ENCODE measurements around the gene SCNN1B.
"Not testable (repeated sequence)": the region's sequence is repeated elsewhere in the genome, so short reads cannot be mapped to it uniquely, and the experiment has no call there.

The SCNN1B gene

GRCh38 chr16:23381702-23382101, 79.6 kb downstream of the SCNN1B start:
- not testable (repeated sequence) for H3K27ac ChIP-seq (ENCODE audit: low read length); H3K36me3 ChIP-seq (ENCODE audit: control insufficient read depth, insufficient read depth, low read length); DNase-seq (ENCODE audit: low read depth, low spot score); H3K27me3 ChIP-seq (ENCODE audit: control insufficient read depth, insufficient read depth, low read length); H3K9me3 ChIP-seq (ENCODE audit: control insufficient read depth, insufficient read depth, low read length); H3K4me1 ChIP-seq (ENCODE audit: control insufficient read depth, insufficient read depth, low read length); H3K4me3 ChIP-seq (ENCODE audit: low read length)
- no CpG with 5 or more reads among the region's 9 CpGs for WGBS (ENCODE audit: insufficient coverage, insufficient read length)

- WGBS (ENCODE audit: insufficient coverage, insufficient read length), result no CpG with 5 or more reads among the region's 6 CpGs
- Histone ChIP-seq H3K36me3 (ENCODE audit: control insufficient read depth, insufficient read depth, low read length) (no peaks in the 10 kb centered on the region), H3K4me3 (ENCODE audit: low read length) (no peak overlapping the region), H3K9me3 (ENCODE audit: control insufficient read depth, insufficient read depth, low read length) (no peaks in the 10 kb centered on the region), H3K4me1 (ENCODE audit: control insufficient read depth, insufficient read depth, low read length) (no peaks in the 10 kb centered on the region), H3K27me3 (ENCODE audit: control insufficient read depth, insufficient read depth, low read length) (no peaks in the 10 kb centered on the region), H3K27ac (ENCODE audit: low read length) (no peak overlapping the region)
- DNase-seq (ENCODE audit: low read depth, low spot score), result no peak
These were observed 80.2 kb downstream of the SCNN1B start for GRCh38 chr16:23382279-23382678.

- no peak overlapping the region for H3K4me3 ChIP-seq (ENCODE audit: low read length)
- no peaks in the 10 kb centered on the region for H3K9me3 ChIP-seq (ENCODE audit: control insufficient read depth, insufficient read depth, low read length)
- H3K27me3 ChIP-seq (ENCODE audit: control insufficient read depth, insufficient read depth, low read length), result no peaks in the 10 kb centered on the region
- no peak for DNase-seq (ENCODE audit: low read depth, low spot score)
- WGBS (ENCODE audit: insufficient coverage, insufficient read length), result no CpG with 5 or more reads among the region's 3 CpGs
- H3K27ac ChIP-seq (ENCODE audit: low read length), result no peak overlapping the region
- 0 out of 2 replicates have a peak, but pooled peaks cover 2% of the 10 kb centered on the region for H3K36me3 ChIP-seq (ENCODE audit: control insufficient read depth, insufficient read depth, low read length)
- H3K4me1 ChIP-seq (ENCODE audit: control insufficient read depth, insufficient read depth, low read length), result no peaks in the 10 kb centered on the region
These were observed 81.8 kb downstream of the SCNN1B start for GRCh38 chr16:23383881-23384280.

GRCh38 chr16:23384878-23385277, 82.8 kb downstream of the SCNN1B start:
- H3K4me1 ChIP-seq (ENCODE audit: control insufficient read depth, insufficient read depth, low read length), result no peaks in the 10 kb centered on the region
- WGBS (ENCODE audit: insufficient coverage, insufficient read length), result no CpG with 5 or more reads among the region's 10 CpGs
- H3K27ac ChIP-seq (ENCODE audit: low read length), result no peak overlapping the region
- no peaks in the 10 kb centered on the region for H3K27me3 ChIP-seq (ENCODE audit: control insufficient read depth, insufficient read depth, low read length)
- no peaks in the 10 kb centered on the region for H3K9me3 ChIP-seq (ENCODE audit: control insufficient read depth, insufficient read depth, low read length)
- no peak for DNase-seq (ENCODE audit: low read depth, low spot score)
- no peak overlapping the region for H3K4me3 ChIP-seq (ENCODE audit: low read length)
- 0 out of 2 replicates have a peak, but pooled peaks cover 2% of the 10 kb centered on the region for H3K36me3 ChIP-seq (ENCODE audit: control insufficient read depth, insufficient read depth, low read length)

GRCh38 chr16:23385441-23385840, 83.3 kb downstream of the SCNN1B start:
- no peak overlapping the region for H3K4me3 ChIP-seq (ENCODE audit: low read length)
- no CpG with 5 or more reads among the region's 15 CpGs for WGBS (ENCODE audit: insufficient coverage, insufficient read length)

GRCh38 chr16:23387666-23388065, 85.6 kb downstream of the SCNN1B start:
- Histone ChIP-seq H3K9me3 (ENCODE audit: control insufficient read depth, insufficient read depth, low read length) (no peaks in the 10 kb centered on the region), H3K4me3 (ENCODE audit: low read length) (no peak overlapping the region), H3K27me3 (ENCODE audit: control insufficient read depth, insufficient read depth, low read length) (no peaks in the 10 kb centered on the region), H3K27ac (ENCODE audit: low read length) (no peak overlapping the region), H3K36me3 (ENCODE audit: control insufficient read depth, insufficient read depth, low read length) (peaks cover 10% of the 10 kb centered on the region; the same call in 1 of the 2 replicates), H3K4me1 (ENCODE audit: control insufficient read depth, insufficient read depth, low read length) (no peaks in the 10 kb centered on the region)
- DNase-seq (ENCODE audit: low read depth, low spot score), result no peak
- WGBS (ENCODE audit: insufficient coverage, insufficient read length), result no CpG with 5 or more reads among the region's 8 CpGs

More at GRCh38 chr16:23385441-23385840, 83.3 kb downstream of the SCNN1B start:
- H3K4me1 ChIP-seq (ENCODE audit: control insufficient read depth, insufficient read depth, low read length), result no peaks in the 10 kb centered on the region
- no peaks in the 10 kb centered on the region for H3K27me3 ChIP-seq (ENCODE audit: control insufficient read depth, insufficient read depth, low read length)
- H3K9me3 ChIP-seq (ENCODE audit: control insufficient read depth, insufficient read depth, low read length), result no peaks in the 10 kb centered on the region
- H3K27ac ChIP-seq (ENCODE audit: low read length), result no peak overlapping the region
- DNase-seq (ENCODE audit: low read depth, low spot score), result no peak
- 0 out of 2 replicates have a peak, but pooled peaks cover 2% of the 10 kb centered on the region for H3K36me3 ChIP-seq (ENCODE audit: control insufficient read depth, insufficient read depth, low read length)

- Histone ChIP-seq H3K36me3 (ENCODE audit: control insufficient read depth, insufficient read depth, low read length) (peaks cover 10% of the 10 kb centered on the region; the same call in 1 of the 2 replicates), H3K27me3 (ENCODE audit: control insufficient read depth, insufficient read depth, low read length) (no peaks in the 10 kb centered on the region), H3K4me1 (ENCODE audit: control insufficient read depth, insufficient read depth, low read length) (no peaks in the 10 kb centered on the region), H3K4me3 (ENCODE audit: low read length) (no peak overlapping the region), H3K9me3 (ENCODE audit: control insufficient read depth, insufficient read depth, low read length) (no peaks in the 10 kb centered on the region), H3K27ac (ENCODE audit: low read length) (no peak overlapping the region)
- DNase-seq (ENCODE audit: low read depth, low spot score), result no peak
- no CpG with 5 or more reads among the region's 15 CpGs for WGBS (ENCODE audit: insufficient coverage, insufficient read length)
These were observed 86.7 kb downstream of the SCNN1B start for GRCh38 chr16:23388786-23389185.

GRCh38 chr16:23389201-23389600, 87.1 kb downstream of the SCNN1B start:
- H3K27me3 ChIP-seq (ENCODE audit: control insufficient read depth, insufficient read depth, low read length), result no peaks in the 10 kb centered on the region
- 100% methylated on average over 3 of the region's 5 CpGs for WGBS (ENCODE audit: insufficient coverage, insufficient read length)
- no peak overlapping the region for H3K4me3 ChIP-seq (ENCODE audit: low read length)
- no peaks in the 10 kb centered on the region for H3K4me1 ChIP-seq (ENCODE audit: control insufficient read depth, insufficient read depth, low read length)
- DNase-seq (ENCODE audit: low read depth, low spot score), result no peak
- H3K36me3 ChIP-seq (ENCODE audit: control insufficient read depth, insufficient read depth, low read length), result peaks cover 10% of the 10 kb centered on the region; the same call in 1 of the 2 replicates
- H3K9me3 ChIP-seq (ENCODE audit: control insufficient read depth, insufficient read depth, low read length), result no peaks in the 10 kb centered on the region
- no peak overlapping the region for H3K27ac ChIP-seq (ENCODE audit: low read length)

- not testable (repeated sequence) for H3K27ac ChIP-seq (ENCODE audit: low read length); DNase-seq (ENCODE audit: low read depth, low spot score); H3K27me3 ChIP-seq (ENCODE audit: control insufficient read depth, insufficient read depth, low read length); H3K36me3 ChIP-seq (ENCODE audit: control insufficient read depth, insufficient read depth, low read length); H3K4me3 ChIP-seq (ENCODE audit: low read length); H3K4me1 ChIP-seq (ENCODE audit: control insufficient read depth, insufficient read depth, low read length); H3K9me3 ChIP-seq (ENCODE audit: control insufficient read depth, insufficient read depth, low read length)
- no CpG with 5 or more reads among the region's 8 CpGs for WGBS (ENCODE audit: insufficient coverage, insufficient read length)
These were observed 87.8 kb downstream of the SCNN1B start for GRCh38 chr16:23389936-23390335.

- no peaks in the 10 kb centered on the region for H3K27me3 ChIP-seq (ENCODE audit: control insufficient read depth, insufficient read depth, low read length)
- WGBS (ENCODE audit: insufficient coverage, insufficient read length), result no CpG with 5 or more reads among the region's 17 CpGs
- H3K4me1 ChIP-seq (ENCODE audit: control insufficient read depth, insufficient read depth, low read length), result no peaks in the 10 kb centered on the region
- H3K4me3 ChIP-seq (ENCODE audit: low read length), result no peak overlapping the region
- peaks cover 10% of the 10 kb centered on the region; the same call in 1 of the 2 replicates for H3K36me3 ChIP-seq (ENCODE audit: control insufficient read depth, insufficient read depth, low read length)
- H3K9me3 ChIP-seq (ENCODE audit: control insufficient read depth, insufficient read depth, low read length), result no peaks in the 10 kb centered on the region
- no peak for DNase-seq (ENCODE audit: low read depth, low spot score)
- no peak overlapping the region for H3K27ac ChIP-seq (ENCODE audit: low read length)
These were observed 89.5 kb downstream of the SCNN1B start for GRCh38 chr16:23391381-23392222.

- H3K4me1 ChIP-seq (ENCODE audit: control insufficient read depth, insufficient read depth, low read length), result no peaks in the 10 kb centered on the region
- no peak overlapping the region for H3K27ac ChIP-seq (ENCODE audit: low read length)
- peaks cover 10% of the 10 kb centered on the region; the same call in 1 of the 2 replicates for H3K36me3 ChIP-seq (ENCODE audit: control insufficient read depth, insufficient read depth, low read length)
- H3K9me3 ChIP-seq (ENCODE audit: control insufficient read depth, insufficient read depth, low read length), result no peaks in the 10 kb centered on the region
- no peak overlapping the region for H3K4me3 ChIP-seq (ENCODE audit: low read length)
- no peaks in the 10 kb centered on the region for H3K27me3 ChIP-seq (ENCODE audit: control insufficient read depth, insufficient read depth, low read length)
- no peak for DNase-seq (ENCODE audit: low read depth, low spot score)
- WGBS (ENCODE audit: insufficient coverage, insufficient read length), result no CpG with 5 or more reads among the region's 6 CpGs
These were observed 90.1 kb downstream of the SCNN1B start for GRCh38 chr16:23392223-23392600.
